HCT116 (cell line): ENCODE results near the gene SFXN5. TPM values are rescaled to one million over a fixed set of nuclear protein-coding genes. Genes with fewer than 3 reads are reported as not detected.

ENCODE experiments used
- ATAC-seq: fragments of 200-7000 bp; cut with Tn5 transposase; 2 replicates; pipeline ENCODE4 v1.9.1; 2020; ENCODE audit warnings: mild to moderate bottlenecking, moderate library complexity
- BruUV-seq: library from RNA; stranded (reverse); fragments of 400-500 nt; replicated peaks from 2 replicates; lab custom pipeline; 2021; lab: Mats Ljungman, UMichigan
- CTCF ChIA-PET: fragments of 300-600 bp; sonication (Branson Sonifier 250); formaldehyde crosslinking; loops from one replicate; lab custom pipeline; 2021; ENCODE audit warnings: antibody characterized with exemption; lab: Charles Lee
- POLR2A ChIA-PET: fragments of 300-600, 350-600 bp; sonication (Branson Sonifier 250); formaldehyde crosslinking; loops from one replicate; lab custom pipeline; 2021; ENCODE audit warnings: antibody characterized with exemption; lab: Charles Lee
- RAD21 ChIA-PET, 2 experiments: fragments of 300-600 bp; sonication (Branson Sonifier 250); formaldehyde crosslinking; loops; one replicate each; lab custom pipeline; 2023; ENCODE audit warnings: low total read pairs in 2 of 2; ENCODE audit not compliant: uncharacterized antibody in 2 of 2, unreplicated experiment in 2 of 2, low non-redundant PET in 1 of 2; lab: Charles Lee
- DNase-seq: peaks from one replicate; pipeline ENCODE4 v3.0.0-alpha.2; 2010; ENCODE audit warnings: low read depth, low spot score
- H2AFZ ChIP-seq: fragments of 200-600 bp; shearing (Covaris generic), sonication (generic); 2 replicates; pipeline ENCODE4 v1.6.1; 2017; ENCODE audit warnings: low read depth, mixed run types, mixed read lengths, antibody characterized with exemption, low read length; ENCODE audit not compliant: poor library complexity, severe bottlenecking
- H3K27ac ChIP-seq: 2 replicates; pipeline ENCODE4 v1.5.1; 2012; ENCODE audit warnings: low read depth, low read length
- H3K27me3 ChIP-seq: fragments of 200-600 bp; sonication (generic); 2 replicates; pipeline ENCODE4 v1.6.1; 2016; ENCODE audit warnings: mixed run types, low read length, mixed read lengths; ENCODE audit not compliant: insufficient read depth
- H3K36me3 ChIP-seq, 2 experiments: fragments of 200-500 bp in 1 of 2; fragments of 200-600 bp in 1 of 2; sonication (Bioruptor generic) in 1 of 2; sonication (generic) in 1 of 2; 2 replicates each; pipeline versions ENCODE4 v1.5.1 to v1.6.1; 2014 to 2016; ENCODE audit warnings: low read length in 2 of 2, inconsistent platforms in 1 of 2, mixed read lengths in 1 of 2, mixed run types in 1 of 2; ENCODE audit not compliant: insufficient read depth in 2 of 2, control insufficient read depth in 1 of 2
- H3K4me1 ChIP-seq, 2 experiments: fragments of 200-600 bp in 1 of 2; sonication (generic) in 1 of 2; 2 replicates each; pipeline versions ENCODE4 v1.5.1 to v1.6.1; 2012 to 2017; ENCODE audit warnings: low read length in 2 of 2, inconsistent platforms in 1 of 2, mild to moderate bottlenecking in 1 of 2, mixed read lengths in 1 of 2, mixed run types in 1 of 2, moderate library complexity in 1 of 2; ENCODE audit not compliant: insufficient read depth in 2 of 2, control insufficient read depth in 1 of 2
- H3K4me2 ChIP-seq: fragments of 200-600 bp; sonication (generic); 2 replicates; pipeline ENCODE4 v1.6.1; 2017; ENCODE audit warnings: mixed run types, low read length, mixed read lengths
- H3K4me3 ChIP-seq, 2 experiments: fragments of 200-600 bp in 1 of 2; sonication (generic) in 1 of 2; replicated peaks in 1 of 2; 2 replicates each; pipeline ENCODE4 v1.5.1; 2011 to 2016; ENCODE audit warnings: low read length in 2 of 2, control low read depth in 1 of 2, low read depth in 1 of 2, mild to moderate bottlenecking in 1 of 2, mixed read lengths in 1 of 2, mixed run types in 1 of 2
- H3K79me2 ChIP-seq: fragments of 200-600 bp; sonication (generic); 2 replicates; pipeline ENCODE4 v1.6.1; 2017; ENCODE audit warnings: mild to moderate bottlenecking, mixed run types, low read length, moderate library complexity, mixed read lengths; ENCODE audit not compliant: insufficient read depth
- H3K9ac ChIP-seq: fragments of 200-600 bp; sonication (generic); 2 replicates; pipeline ENCODE4 v1.6.1; 2016; ENCODE audit warnings: low read length, mixed read lengths
- H3K9me2 ChIP-seq: fragments of 200-600 bp; sonication (generic), shearing (Covaris generic); 2 replicates; pipeline ENCODE4 v1.6.1; 2017; ENCODE audit warnings: mixed run types, mild to moderate bottlenecking, moderate library complexity; ENCODE audit not compliant: insufficient read depth
- H3K9me3 ChIP-seq, 2 experiments: fragments of 200-500 bp in 1 of 2; fragments of 200-600 bp in 1 of 2; sonication (Bioruptor generic) in 1 of 2; sonication (generic) in 1 of 2; 2 replicates each; pipeline ENCODE4 v1.6.1; 2014 to 2017; ENCODE audit warnings: low read length in 2 of 2, mixed read lengths in 2 of 2, inconsistent platforms in 1 of 2, low read depth in 1 of 2, mild to moderate bottlenecking in 1 of 2, mixed run types in 1 of 2, moderate library complexity in 1 of 2; ENCODE audit not compliant: control insufficient read depth in 1 of 2, insufficient read depth in 1 of 2
- H4K20me1 ChIP-seq: fragments of 200-600 bp; sonication (generic), shearing (Covaris generic); 2 replicates; pipeline ENCODE4 v1.6.1; 2017; ENCODE audit warnings: mixed run types, mild to moderate bottlenecking, moderate library complexity; ENCODE audit not compliant: insufficient read depth
- ATF3 ChIP-seq: IDR thresholded peaks from 2 replicates; pipeline ENCODE4 v1.6.1; 2012
- CBX3 ChIP-seq: IDR thresholded peaks from 2 replicates; pipeline ENCODE4 v1.6.1; 2012; ENCODE audit warnings: low read depth
- CEBPB ChIP-seq: IDR thresholded peaks from 2 replicates; pipeline ENCODE4 v1.6.1; 2012; ENCODE audit warnings: low read depth
- CTCF ChIP-seq, 3 experiments: fragments of 200-600 bp in 1 of 3; sonication (generic) in 1 of 3; IDR thresholded peaks in 2 of 3; conservative IDR thresholded peaks in 1 of 3; 2 replicates each; pipeline ENCODE4 v1.5.1; 2012 to 2017; ENCODE audit warnings: low read depth in 2 of 3, low read length in 2 of 3, antibody characterized with exemption in 1 of 3, borderline replicate concordance in 1 of 3, control low read depth in 1 of 3, mild to moderate bottlenecking in 1 of 3, mixed read lengths in 1 of 3, mixed run types in 1 of 3, moderate library complexity in 1 of 3; ENCODE audit not compliant: insufficient read depth in 1 of 3
- ELF1 ChIP-seq: IDR thresholded peaks from 2 replicates; pipeline ENCODE4 v1.6.1; 2012; ENCODE audit warnings: low read depth, borderline replicate concordance
- EZH2 ChIP-seq: fragments of 200-600 bp; sonication (generic); IDR thresholded peaks from 2 replicates; pipeline ENCODE4 v1.6.1; 2017; ENCODE audit warnings: antibody characterized with exemption, mixed run types
- EZH2phosphoT487 ChIP-seq: fragments of 200-600 bp; IDR thresholded peaks from 2 replicates; pipeline ENCODE4 v1.6.1; 2018; ENCODE audit warnings: antibody characterized with exemption, borderline replicate concordance
- FOSL1 ChIP-seq: IDR thresholded peaks from 2 replicates; pipeline ENCODE4 v1.6.1; 2012; ENCODE audit warnings: low read depth
- JUND ChIP-seq: IDR thresholded peaks from 2 replicates; pipeline ENCODE4 v1.6.1; 2012
- MAX ChIP-seq: IDR thresholded peaks from 2 replicates; pipeline ENCODE4 v1.6.1; 2012
- POLR2A ChIP-seq: IDR thresholded peaks from 2 replicates; pipeline ENCODE4 v1.7.0; 2011; ENCODE audit warnings: borderline replicate concordance; ENCODE audit not compliant: insufficient read depth, insufficient read length; ENCODE audit errors: extremely low read depth
- POLR2AphosphoS5 ChIP-seq: IDR thresholded peaks from 2 replicates; pipeline ENCODE4 v1.6.1; 2011; ENCODE audit warnings: mild to moderate bottlenecking, low read depth, low read length, moderate library complexity
- REST ChIP-seq: IDR thresholded peaks from 2 replicates; pipeline ENCODE4 v1.6.1; 2012; ENCODE audit warnings: low read depth
- SIN3A ChIP-seq: IDR thresholded peaks from 2 replicates; pipeline ENCODE4 v1.6.1; 2012; ENCODE audit warnings: low read depth
- SP1 ChIP-seq: IDR thresholded peaks from 2 replicates; pipeline ENCODE4 v1.6.1; 2012; ENCODE audit warnings: low read depth
- SRF ChIP-seq: IDR thresholded peaks from 2 replicates; pipeline ENCODE4 v1.6.1; 2012; ENCODE audit warnings: low read depth
- TCF7L2 ChIP-seq: IDR thresholded peaks from 2 replicates; pipeline ENCODE4 v1.7.0; 2011; ENCODE audit warnings: borderline replicate concordance, inconsistent platforms; ENCODE audit not compliant: insufficient read depth, insufficient read length; ENCODE audit errors: extremely low read depth
- YY1 ChIP-seq: IDR thresholded peaks from 2 replicates; pipeline ENCODE4 v1.6.1; 2011; ENCODE audit warnings: low read length, low read depth, moderate library complexity, mild to moderate bottlenecking; ENCODE audit not compliant: insufficient replicate concordance; ENCODE audit errors: extremely low read depth
- ZBTB33 ChIP-seq: IDR thresholded peaks from 2 replicates; pipeline ENCODE4 v1.6.1; 2011; ENCODE audit warnings: mild to moderate bottlenecking, low read length, moderate library complexity; ENCODE audit not compliant: insufficient replicate concordance; ENCODE audit errors: extremely low read depth
- intact Hi-C: fragments of 100-400 bp; cut with micrococcal nuclease; formaldehyde crosslinking; loops from 2 replicates; pipeline ENCODE4 v1.10.0; 2022
- total RNA-seq: library from RNA; stranded (reverse); gene quantifications from one replicate; pipeline ENCODE4 v1.2.1, GENCODE V29; 2021; ENCODE audit not compliant: unreplicated experiment

The SFXN5 gene
- total RNA-seq, 1 experiment from 2014 or later = 10.0 TPM

GRCh38 chr2:72992734-72993102 lies 78.8 kb downstream of the SFXN5 start:
- H3K9me2 ChIP-seq = no peaks in the 10 kb centered on the region
- ATAC-seq = no peak
- H4K20me1 ChIP-seq = no peaks in the 10 kb centered on the region
- ChIA-PET RAD21 (no interaction called here), CTCF (interaction anchor here (1.5 to 1.9 kb wide), 3 partner anchors 164 to 185 kb away, joined by 6 to 10 read pairs (median 7); no protein-coding TSS in a partner anchor), POLR2A (no interaction called here)
- H3K9me3 ChIP-seq = no peaks in the 10 kb centered on the region
- intact Hi-C loops = loop anchor here (2.0 to 5.0 kb wide), 2 partner anchors 80 to 170 kb away; partner anchors contain the start of gene SFXN5
- H3K4me2 ChIP-seq = no peak overlapping the region
- TF ChIP-seq REST = no peak
- no peak for TF ChIP-seq MAX
- no peak for TF ChIP-seq TCF7L2
- TF ChIP-seq POLR2A = no peak
- TF ChIP-seq CEBPB = no peak
- no peak for TF ChIP-seq SRF
- TF ChIP-seq EZH2 = no peak
- TF ChIP-seq CBX3 = no peak
- no peak for TF ChIP-seq YY1
- TF ChIP-seq ATF3 = no peak
- no peak for TF ChIP-seq EZH2phosphoT487
- no peak for TF ChIP-seq POLR2AphosphoS5
- TF ChIP-seq FOSL1 = no peak
- no peak for TF ChIP-seq ELF1
- TF ChIP-seq ZBTB33 = no peak
- no peak for TF ChIP-seq CTCF (IDR thresholded peaks at IDR 0.05 in 2 of 3, conservative IDR thresholded peaks at IDR 0.05 in 1 of 3; ENCODE audit: borderline replicate concordance in 1 of 3, insufficient read depth in 1 of 3, low read depth in 2 of 3, low read length in 2 of 3)
- TF ChIP-seq JUND = no peak
- TF ChIP-seq SIN3A = no peak
- TF ChIP-seq SP1 = no peak
- no peaks in the 10 kb centered on the region for H3K79me2 ChIP-seq
- H3K27ac ChIP-seq = no peak overlapping the region
- no peak overlapping the region for H2AFZ ChIP-seq
- no peaks in the 10 kb centered on the region for H3K27me3 ChIP-seq
- no peak overlapping the region for H3K9ac ChIP-seq
- no TSS peak for BruUV-seq
- DNase-seq = no peak
- H3K36me3 ChIP-seq = no peaks in the 10 kb centered on the region
- no peak overlapping the region for H3K4me3 ChIP-seq
- no peaks in the 10 kb centered on the region for H3K4me1 ChIP-seq
